DMS53 (cell line): Measurements from ENCODE around the gene SLC2A9.

Experiments
- DNase-seq: peaks from one replicate; lab custom pipeline; 2025; lab: John Stamatoyannopoulos, UW

SLC2A9 gene

GRCh38 chr4:10045481-10045880, 24.2 kb upstream of the SLC2A9 start:
- DNase-seq = no peak

GRCh38 chr4:10041036-10041435, 19.7 kb upstream of the SLC2A9 start:
- no peak for DNase-seq

GRCh38 chr4:10040049-10040892, 19.0 kb upstream of the SLC2A9 start:
- DNase-seq = no peak

- no peak for DNase-seq
These were observed 15.6 kb upstream of the SLC2A9 start for GRCh38 chr4:10036807-10037342.

- peak; percentile 22 for DNase-seq
These were observed 13.8 kb upstream of the SLC2A9 start for GRCh38 chr4:10035130-10035529.

- DNase-seq = no peak
These were observed 13.4 kb upstream of the SLC2A9 start for GRCh38 chr4:10034612-10035104.

GRCh38 chr4:10034136-10034535, 12.8 kb upstream of the SLC2A9 start:
- no peak for DNase-seq

- DNase-seq = no peak
These were observed 12.0 kb upstream of the SLC2A9 start for GRCh38 chr4:10033191-10033881.

GRCh38 chr4:10032625-10033024, 11.3 kb upstream of the SLC2A9 start:
- DNase-seq = peak; percentile 28

- no peak for DNase-seq
These were observed 10.6 kb upstream of the SLC2A9 start for GRCh38 chr4:10031668-10032590.

- no peak for DNase-seq
These were observed 9.8 kb upstream of the SLC2A9 start for GRCh38 chr4:10030972-10031667.

- no peak for DNase-seq
These were observed 8.1 kb upstream of the SLC2A9 start for GRCh38 chr4:10029403-10029802.

- no peak for DNase-seq
These were observed 7.6 kb upstream of the SLC2A9 start for GRCh38 chr4:10028910-10029309.

GRCh38 chr4:10026485-10026884, 5.2 kb upstream of the SLC2A9 start:
- no peak for DNase-seq

- no peak for DNase-seq
These were observed 4.0 kb upstream of the SLC2A9 start for GRCh38 chr4:10025230-10025806.

- no peak for DNase-seq
These were observed 3.0 kb upstream of the SLC2A9 start for GRCh38 chr4:10024303-10024702.

GRCh38 chr4:10023806-10024205, 2.5 kb upstream of the SLC2A9 start:
- DNase-seq = peak; percentile 17

- DNase-seq = no peak
These were observed 1.7 kb upstream of the SLC2A9 start for GRCh38 chr4:10023050-10023419.

- no peak for DNase-seq
These were observed 1.2 kb upstream of the SLC2A9 start for GRCh38 chr4:10022346-10023049.

GRCh38 chr4:10021653-10022023, 341 bp upstream of the SLC2A9 start:
- DNase-seq = no peak
